GM19463 (cell line): ENCODE results near the gene CLPTM1.
"Not testable (repeated sequence)": the region's sequence is repeated elsewhere in the genome, so short reads cannot be mapped to it uniquely, and the experiment has no call there.

Experiments
- ATAC-seq: cut with Tn5 transposase; IDR thresholded peaks from one replicate; pipeline ENCODE4 v1.9.1; 2021; ENCODE audit warnings: mild to moderate bottlenecking, moderate library complexity; ENCODE audit not compliant: unreplicated experiment

The CLPTM1 gene

GRCh38 chr19:44973982-44974735 lies 19.0 kb downstream of the CLPTM1 start:
- ATAC-seq = no peak

- ATAC-seq = no peak
Measured at GRCh38 chr19:44974857-44975256, 19.7 kb downstream of the CLPTM1 start.

GRCh38 chr19:44975444-44975843 lies 20.3 kb downstream of the CLPTM1 start:
- no peak for ATAC-seq

GRCh38 chr19:44984005-44984404 lies 28.8 kb downstream of the CLPTM1 start:
- no peak for ATAC-seq

GRCh38 chr19:44985445-44985844 lies 30.3 kb downstream of the CLPTM1 start:
- ATAC-seq = no peak

- no peak for ATAC-seq
Measured at GRCh38 chr19:44986389-44986788, 31.2 kb downstream of the CLPTM1 start.

- no peak for ATAC-seq
Measured at GRCh38 chr19:44987148-44987675, 32.0 kb downstream of the CLPTM1 start.

GRCh38 chr19:44988273-44988672 lies 33.1 kb downstream of the CLPTM1 start:
- no peak for ATAC-seq

GRCh38 chr19:44988896-44989556 lies 33.8 kb downstream of the CLPTM1 start:
- ATAC-seq = no peak

GRCh38 chr19:44990459-44990858 lies 35.3 kb downstream of the CLPTM1 start:
- ATAC-seq = no peak

GRCh38 chr19:44990966-44991365 lies 35.8 kb downstream of the CLPTM1 start:
- no peak for ATAC-seq

GRCh38 chr19:44992336-44993163 lies 37.4 kb downstream of the CLPTM1 start:
- no peak for ATAC-seq

- ATAC-seq = no peak
Measured at GRCh38 chr19:44993526-44993925, 38.3 kb downstream of the CLPTM1 start.

- ATAC-seq = no peak
Measured at GRCh38 chr19:44993926-44994537, 38.9 kb downstream of the CLPTM1 start.

- ATAC-seq = no peak
Measured at GRCh38 chr19:44998025-44998424, 42.8 kb downstream of the CLPTM1 start.

GRCh38 chr19:44999131-44999925 lies 44.1 kb downstream of the CLPTM1 start:
- ATAC-seq = not testable (repeated sequence)

GRCh38 chr19:45000665-45001064 lies 45.5 kb downstream of the CLPTM1 start:
- ATAC-seq = not testable (repeated sequence)

GRCh38 chr19:45001087-45001739 lies 46.0 kb downstream of the CLPTM1 start, which contains the start of gene RELB:
Gene RELB, plus strand, starts transcription at chr19:45001464. Its CDS starts 116 bp downstream, at chr19:45001580.
- peak; percentile 56 for ATAC-seq

GRCh38 chr19:45003485-45003884 lies 48.3 kb downstream of the CLPTM1 start:
- ATAC-seq = no peak
